Muscle layer of duodenum (tissue), 2 donors: ENCODE results near the gene RAB22A.

Experiments
- H3K27ac ChIP-seq: one replicate; pipeline ENCODE4 v1.7.0; 2013; ENCODE audit warnings: mild to moderate bottlenecking, low read length
- H3K27me3 ChIP-seq: one replicate; pipeline ENCODE4 v1.7.0; 2013; ENCODE audit warnings: low read depth, mild to moderate bottlenecking, control low read depth, low read length
- H3K36me3 ChIP-seq, 2 donors: one replicate each; pipeline ENCODE4 v1.7.0; 2013; ENCODE audit warnings: low read length in 2 of 2, control low read depth in 1 of 2, mild to moderate bottlenecking in 1 of 2; ENCODE audit not compliant: insufficient read depth in 2 of 2, control insufficient read depth in 1 of 2
- H3K4me1 ChIP-seq, 2 donors: one replicate each; pipeline ENCODE4 v1.7.0; 2013; ENCODE audit warnings: low read length in 2 of 2, mild to moderate bottlenecking in 2 of 2, control low read depth in 1 of 2, moderate library complexity in 1 of 2; ENCODE audit not compliant: insufficient read depth in 2 of 2, control insufficient read depth in 1 of 2
- H3K4me3 ChIP-seq, 2 donors: one replicate each; pipeline ENCODE4 v1.7.0; 2013; ENCODE audit warnings: low read length in 2 of 2, low read depth in 1 of 2, mild to moderate bottlenecking in 1 of 2
- H3K9me3 ChIP-seq, 2 donors: one replicate each; pipeline ENCODE4 v1.7.0; 2013; ENCODE audit warnings: low read length in 2 of 2, control low read depth in 1 of 2, mild to moderate bottlenecking in 1 of 2; ENCODE audit not compliant: control insufficient read depth in 1 of 2
- donor health status: healthy.

RAB22A gene

GRCh38 chr20:58277578-58278472, 31.7 kb upstream of the RAB22A start:
- no peak overlapping the region for H3K4me3 ChIP-seq
- no peak overlapping the region for H3K27ac ChIP-seq
- no peaks in the 10 kb centered on the region for H3K9me3 ChIP-seq
- H3K4me1 ChIP-seq = no peaks in the 10 kb centered on the region
- no peaks in the 10 kb centered on the region for H3K36me3 ChIP-seq
- H3K27me3 ChIP-seq = no peaks in the 10 kb centered on the region

- no peak overlapping the region for H3K27ac ChIP-seq
- no peaks in the 10 kb centered on the region for H3K4me1 ChIP-seq
- no peak overlapping the region for H3K4me3 ChIP-seq
- H3K36me3 ChIP-seq = peaks cover 0 to 11% of the 10 kb centered on the region in 2 donors
- H3K27me3 ChIP-seq = no peaks in the 10 kb centered on the region
- H3K9me3 ChIP-seq = no peaks in the 10 kb centered on the region
Observed at GRCh38 chr20:58286729-58287128, 22.8 kb upstream of the RAB22A start.

GRCh38 chr20:58287638-58288037, 21.9 kb upstream of the RAB22A start:
- H3K36me3 ChIP-seq = peaks cover 0 to 11% of the 10 kb centered on the region in 2 donors
- H3K4me1 ChIP-seq = no peaks in the 10 kb centered on the region
- H3K27ac ChIP-seq = no peak overlapping the region
- no peaks in the 10 kb centered on the region for H3K27me3 ChIP-seq
- H3K9me3 ChIP-seq = no peaks in the 10 kb centered on the region
- no peak overlapping the region for H3K4me3 ChIP-seq

GRCh38 chr20:58289143-58289542, 20.4 kb upstream of the RAB22A start:
- peaks cover 0 to 11% of the 10 kb centered on the region in 2 donors for H3K36me3 ChIP-seq

GRCh38 chr20:58293453-58293852, 16.1 kb upstream of the RAB22A start:
- Histone ChIP-seq H3K27ac (no peak overlapping the region), H3K27me3 (no peaks in the 10 kb centered on the region), H3K4me1 (peaks cover 0 to 10% of the 10 kb centered on the region in 2 donors), H3K36me3 (no peaks in the 10 kb centered on the region), H3K4me3 (no peak overlapping the region), H3K9me3 (no peaks in the 10 kb centered on the region)

More at GRCh38 chr20:58289143-58289542, 20.4 kb upstream of the RAB22A start:
- no peak overlapping the region for H3K27ac ChIP-seq
- no peak overlapping the region for H3K4me3 ChIP-seq
- H3K27me3 ChIP-seq = no peaks in the 10 kb centered on the region
- no peaks in the 10 kb centered on the region for H3K9me3 ChIP-seq
- H3K4me1 ChIP-seq = no peaks in the 10 kb centered on the region

GRCh38 chr20:58294497-58295455, 14.7 kb upstream of the RAB22A start:
- Histone ChIP-seq H3K27me3 (no peaks in the 10 kb centered on the region), H3K4me3 (no peak overlapping the region), H3K4me1 (peaks cover 0 to 10% of the 10 kb centered on the region in 2 donors), H3K9me3 (no peaks in the 10 kb centered on the region), H3K36me3 (no peaks in the 10 kb centered on the region), H3K27ac (no peak overlapping the region)

GRCh38 chr20:58296051-58296837, 13.3 kb upstream of the RAB22A start:
- Histone ChIP-seq H3K36me3 (no peaks in the 10 kb centered on the region), H3K27me3 (no peaks in the 10 kb centered on the region), H3K27ac (no peak overlapping the region), H3K4me1 (peaks cover 0 to 10% of the 10 kb centered on the region in 2 donors), H3K9me3 (no peaks in the 10 kb centered on the region), H3K4me3 (no peak overlapping the region)

- no peak overlapping the region for H3K27ac ChIP-seq
- H3K36me3 ChIP-seq = peaks cover 0 to 3% of the 10 kb centered on the region in 2 donors
- H3K9me3 ChIP-seq = no peaks in the 10 kb centered on the region
- peaks cover 0 to 10% of the 10 kb centered on the region in 2 donors for H3K4me1 ChIP-seq
- H3K27me3 ChIP-seq = no peaks in the 10 kb centered on the region
- no peak overlapping the region for H3K4me3 ChIP-seq
Observed at GRCh38 chr20:58297394-58297793, 12.1 kb upstream of the RAB22A start.

- Histone ChIP-seq H3K4me3 (no peak overlapping the region), H3K9me3 (no peaks in the 10 kb centered on the region), H3K36me3 (peaks cover 0 to 3% of the 10 kb centered on the region in 2 donors), H3K27ac (no peak overlapping the region), H3K27me3 (no peaks in the 10 kb centered on the region), H3K4me1 (peaks cover 0 to 8% of the 10 kb centered on the region in 2 donors)
Observed at GRCh38 chr20:58300321-58300720, 9.2 kb upstream of the RAB22A start.

GRCh38 chr20:58303547-58303946, 6.0 kb upstream of the RAB22A start:
- H3K36me3 ChIP-seq = peaks cover 0 to 3% of the 10 kb centered on the region in 2 donors
- no peak overlapping the region for H3K4me3 ChIP-seq
- peaks cover 0 to 11% of the 10 kb centered on the region in 2 donors for H3K4me1 ChIP-seq
- no peak overlapping the region for H3K27ac ChIP-seq
- no peaks in the 10 kb centered on the region for H3K9me3 ChIP-seq
- H3K27me3 ChIP-seq = no peaks in the 10 kb centered on the region
